ENCODE results near the gene PTP4A2.
"Not testable (repeated sequence)": the region's sequence is repeated elsewhere in the genome, so short reads cannot be mapped to it uniquely, and the experiment has no call there.

The PTP4A2 gene

DNA sequence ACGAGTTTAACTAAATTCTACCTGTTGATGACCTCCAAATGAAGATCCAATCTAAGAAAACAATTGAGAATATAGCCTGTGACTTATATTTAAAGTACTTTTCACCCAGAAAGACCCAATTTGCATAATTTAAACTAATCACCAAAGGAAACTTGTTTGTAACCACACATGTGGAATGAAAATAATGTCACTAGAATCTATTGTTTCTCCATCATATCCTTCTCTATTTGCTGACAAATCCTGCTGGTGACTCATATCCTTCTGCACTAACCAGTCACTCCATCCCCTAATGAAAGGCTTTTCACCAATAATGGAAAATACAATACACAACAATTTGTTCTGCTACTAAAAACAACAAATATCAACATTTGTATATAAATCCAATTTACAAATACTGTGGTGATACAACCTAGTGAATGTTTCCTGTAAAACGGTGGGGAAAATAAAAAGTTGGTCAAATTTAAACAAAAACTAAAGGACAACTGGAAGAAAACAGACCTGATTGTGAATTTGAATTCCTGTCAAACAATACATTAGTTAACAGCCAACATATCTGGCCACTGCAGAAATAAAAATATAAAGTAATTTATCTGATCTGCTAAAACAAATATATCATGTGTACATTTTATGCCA, 6.5 kb downstream of the PTP4A2 start:
- TF ChIP-seq, protein P1, sequence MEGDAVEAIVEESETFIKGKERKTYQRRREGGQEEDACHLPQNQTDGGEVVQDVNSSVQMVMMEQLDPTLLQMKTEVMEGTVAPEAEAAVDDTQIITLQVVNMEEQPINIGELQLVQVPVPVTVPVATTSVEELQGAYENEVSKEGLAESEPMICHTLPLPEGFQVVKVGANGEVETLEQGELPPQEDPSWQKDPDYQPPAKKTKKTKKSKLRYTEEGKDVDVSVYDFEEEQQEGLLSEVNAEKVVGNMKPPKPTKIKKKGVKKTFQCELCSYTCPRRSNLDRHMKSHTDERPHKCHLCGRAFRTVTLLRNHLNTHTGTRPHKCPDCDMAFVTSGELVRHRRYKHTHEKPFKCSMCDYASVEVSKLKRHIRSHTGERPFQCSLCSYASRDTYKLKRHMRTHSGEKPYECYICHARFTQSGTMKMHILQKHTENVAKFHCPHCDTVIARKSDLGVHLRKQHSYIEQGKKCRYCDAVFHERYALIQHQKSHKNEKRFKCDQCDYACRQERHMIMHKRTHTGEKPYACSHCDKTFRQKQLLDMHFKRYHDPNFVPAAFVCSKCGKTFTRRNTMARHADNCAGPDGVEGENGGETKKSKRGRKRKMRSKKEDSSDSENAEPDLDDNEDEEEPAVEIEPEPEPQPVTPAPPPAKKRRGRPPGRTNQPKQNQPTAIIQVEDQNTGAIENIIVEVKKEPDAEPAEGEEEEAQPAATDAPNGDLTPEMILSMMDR (IDR thresholded peaks at IDR 0.05; ENCODE audit: low read depth, low read length) = no peak
- in situ Hi-C loops (cut with HindIII; ENCODE audit: low sequenced_read_pairs) = no loop called here
- DNase-seq (ENCODE audit: low read depth, low spot score) = peak; percentile 55
- H3K4me3 ChIP-seq (ENCODE audit: low read depth, low read length) = no peak overlapping the region

DNA sequence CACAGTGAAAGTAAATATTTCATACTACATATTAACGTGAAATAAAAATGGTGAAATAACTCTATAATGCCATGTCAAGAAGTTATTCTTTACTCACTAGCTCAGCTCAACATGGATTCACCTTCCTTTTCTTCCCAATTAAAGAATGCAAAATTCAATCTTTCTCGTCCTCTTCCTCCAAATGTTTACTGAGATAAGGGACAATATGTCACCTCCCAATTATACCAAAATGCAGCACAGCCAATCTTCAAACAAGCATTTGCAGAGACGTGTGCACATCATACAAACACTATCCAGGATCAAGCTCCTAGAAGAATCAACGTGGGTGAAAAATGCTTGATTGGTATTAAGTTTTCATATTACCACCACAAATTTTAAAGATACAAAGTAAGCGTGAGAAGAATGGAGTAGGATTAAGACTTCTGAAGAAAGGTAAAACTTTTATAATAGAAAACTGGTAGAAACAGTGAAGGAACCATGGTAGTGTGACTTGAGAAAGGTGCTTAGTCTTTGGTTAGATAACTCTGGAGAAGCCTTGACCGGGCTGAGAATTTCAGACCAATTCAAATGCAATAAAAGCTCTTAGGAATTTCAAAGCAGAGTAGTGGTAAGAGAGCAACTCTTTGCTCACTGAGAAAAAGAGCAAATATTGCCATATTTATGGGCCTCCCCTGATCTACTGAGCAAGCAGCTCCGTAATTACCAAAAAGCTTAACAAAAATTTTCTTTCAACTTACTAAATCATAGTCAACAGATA, 7.2 kb downstream of the PTP4A2 start:
- no peak for DNase-seq (ENCODE audit: low read depth, low spot score)
- in situ Hi-C loops (cut with HindIII; ENCODE audit: low sequenced_read_pairs) = no loop called here
- TF ChIP-seq, protein P1 (IDR thresholded peaks at IDR 0.05; ENCODE audit: low read depth, low read length) = no peak
- no peak overlapping the region for H3K4me3 ChIP-seq (ENCODE audit: low read depth, low read length)

DNA sequence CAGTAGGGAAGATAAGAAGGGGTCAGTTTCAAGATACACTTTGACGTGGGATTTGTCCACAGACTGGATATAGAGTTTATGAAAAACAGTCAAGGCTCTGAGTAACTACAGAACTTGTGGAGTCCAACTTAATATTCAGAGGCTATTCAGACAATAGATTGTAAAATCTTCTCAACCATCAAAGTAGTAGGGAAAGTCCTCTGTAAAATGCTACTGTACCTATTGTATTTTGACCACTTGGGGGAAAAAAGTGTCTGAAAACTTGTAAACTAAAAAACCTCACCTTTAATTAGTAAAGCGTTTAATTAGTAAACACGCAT, 10.5 kb downstream of the PTP4A2 start:
- TF ChIP-seq, protein P1 (IDR thresholded peaks at IDR 0.05; ENCODE audit: low read depth, low read length) = no peak
- H3K4me3 ChIP-seq (ENCODE audit: low read depth, low read length) = no peak overlapping the region
- in situ Hi-C loops (cut with HindIII; ENCODE audit: low sequenced_read_pairs) = no loop called here
- no peak for DNase-seq (ENCODE audit: low read depth, low spot score)

- TF ChIP-seq, protein P1 (IDR thresholded peaks at IDR 0.05; ENCODE audit: low read depth, low read length) = no peak
- H3K4me3 ChIP-seq (ENCODE audit: low read depth, low read length) = no peak overlapping the region
- no peak for DNase-seq (ENCODE audit: low read depth, low spot score)
- in situ Hi-C loops (cut with HindIII; ENCODE audit: low sequenced_read_pairs) = no loop called here
Observed at GRCh38 chr1:31926853-31927660, 11.1 kb downstream of the PTP4A2 start.

DNA sequence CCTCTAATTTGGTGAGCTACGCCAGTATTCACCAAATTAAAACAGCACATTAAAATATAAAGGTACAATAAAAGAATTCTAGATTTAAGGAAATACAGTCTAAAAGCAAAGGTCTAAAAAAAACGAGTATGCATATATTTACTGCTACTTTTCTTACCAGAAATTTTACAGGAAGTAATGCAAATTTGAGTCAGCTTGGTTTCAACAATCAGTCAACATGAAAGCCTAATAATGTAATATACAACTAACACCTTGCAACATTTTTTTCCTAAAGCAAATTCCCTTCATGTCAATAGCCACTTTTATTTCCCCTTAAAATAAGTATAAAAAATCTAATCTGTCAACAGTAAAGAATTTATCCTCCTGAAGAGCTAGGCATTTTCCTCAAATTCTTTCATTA, 11.9 kb downstream of the PTP4A2 start:
- DNase-seq (ENCODE audit: low read depth, low spot score) = no peak
- H3K4me3 ChIP-seq (ENCODE audit: low read depth, low read length) = no peak overlapping the region
- TF ChIP-seq, protein P1 (IDR thresholded peaks at IDR 0.05; ENCODE audit: low read depth, low read length) = no peak
- in situ Hi-C loops (cut with HindIII; ENCODE audit: low sequenced_read_pairs) = no loop called here

- in situ Hi-C loops (cut with HindIII; ENCODE audit: low sequenced_read_pairs); H3K4me3 ChIP-seq (ENCODE audit: low read depth, low read length); DNase-seq (ENCODE audit: low read depth, low spot score): not testable (repeated sequence)
Observed at GRCh38 chr1:31925824-31926223, 12.3 kb downstream of the PTP4A2 start.

GRCh38 chr1:31924839-31925238, 13.3 kb downstream of the PTP4A2 start:
- no peak for DNase-seq (ENCODE audit: low read depth, low spot score)
- H3K4me3 ChIP-seq (ENCODE audit: low read depth, low read length) = no peak overlapping the region
- TF ChIP-seq, protein P1 (IDR thresholded peaks at IDR 0.05; ENCODE audit: low read depth, low read length) = no peak
- in situ Hi-C loops (cut with HindIII; ENCODE audit: low sequenced_read_pairs) = no loop called here
